Suprapubic skin (tissue), 4 donors: Measurements from ENCODE around the gene COL18A1. TPM values are rescaled to one million over a fixed set of nuclear protein-coding genes. Genes with fewer than 3 reads are reported as not detected.

Experiments
- DNase-seq, 2 donors: peaks; one replicate each; pipeline ENCODE4 v3.0.0-alpha.2; 2019; ENCODE audit warnings: low spot score in 2 of 2
- H3K27ac ChIP-seq: fragments of 200-600 bp; sonication (generic); one replicate; pipeline ENCODE4 v1.5.1; 2019
- H3K27me3 ChIP-seq: fragments of 200-600 bp; sonication (generic); one replicate; pipeline ENCODE4 v1.5.1; 2019
- H3K36me3 ChIP-seq: fragments of 200-600 bp; sonication (generic); one replicate; pipeline ENCODE4 v1.5.1; 2019
- H3K4me1 ChIP-seq: fragments of 200-600 bp; sonication (generic); one replicate; pipeline ENCODE4 v1.5.1; 2019
- H3K4me3 ChIP-seq: fragments of 200-600 bp; sonication (generic); one replicate; pipeline ENCODE4 v1.5.1; 2019; ENCODE audit warnings: mild to moderate bottlenecking
- H3K9me3 ChIP-seq: fragments of 200-600 bp; sonication (generic); one replicate; pipeline ENCODE4 v1.5.1; 2019
- CTCF ChIP-seq, 2 donors: fragments of 200-600 bp in 1 of 2; fragments of 450-650 bp in 1 of 2; sonication (generic) in 1 of 2; IDR thresholded peaks; one replicate each; pipeline ENCODE4 v1.5.1; 2016 to 2019; ENCODE audit warnings: antibody characterized with exemption in 2 of 2, mild to moderate bottlenecking in 1 of 2, moderate library complexity in 1 of 2
- EP300 ChIP-seq: sonication (generic); formaldehyde crosslinking; IDR thresholded peaks from one replicate; pipeline ENCODE4 v1.6.1; 2017; ENCODE audit warnings: antibody characterized with exemption
- POLR2A ChIP-seq, 2 donors: fragments of 450-650 bp; IDR thresholded peaks; one replicate each; pipeline ENCODE4 v1.6.1; 2017; ENCODE audit warnings: antibody characterized with exemption in 2 of 2, mild to moderate bottlenecking in 2 of 2, moderate library complexity in 2 of 2
- POLR2AphosphoS5 ChIP-seq, 3 donors: sonication (generic); formaldehyde crosslinking; IDR thresholded peaks; one replicate each; pipeline ENCODE4 v1.6.1; 2017; ENCODE audit warnings: antibody characterized with exemption in 3 of 3
- WGBS: methylation state at CpG from one replicate; pipeline ENCODE4 v1.1.5; 2018; 5-methylcytosine and 5-hydroxymethylcytosine counted together
- total RNA-seq, 4 donors: library from RNA; depleted of rRNA; stranded (reverse); fragments of >200 nt; gene quantifications; one replicate each; pipeline ENCODE4 v1.1.0, GENCODE V29; 2016

Gene COL18A1
- total RNA-seq, 4 donors from 2014 or later, result 71.9 to 157 (median 101) TPM

GRCh38 chr21:45397381-45397780 is 7.6 kb upstream of the COL18A1 start:
- H3K27ac ChIP-seq, result no peak overlapping the region
- TF ChIP-seq POLR2AphosphoS5 (IDR thresholded peaks at IDR 0.05) (no peak), CTCF (IDR thresholded peaks at IDR 0.05) (no peak), EP300 (no peak), POLR2A (IDR thresholded peaks at IDR 0.05) (no peak)
- H3K9me3 ChIP-seq, result no peaks in the 10 kb centered on the region
- no peak overlapping the region for H3K4me3 ChIP-seq
- H3K36me3 ChIP-seq, result no peaks in the 10 kb centered on the region
- peaks cover under 1% of the 10 kb centered on the region for H3K4me1 ChIP-seq
- DNase-seq, result no peak
- no peaks in the 10 kb centered on the region for H3K27me3 ChIP-seq
- WGBS, result 86% methylated on average over 2 of the region's 2 CpGs

DNA sequence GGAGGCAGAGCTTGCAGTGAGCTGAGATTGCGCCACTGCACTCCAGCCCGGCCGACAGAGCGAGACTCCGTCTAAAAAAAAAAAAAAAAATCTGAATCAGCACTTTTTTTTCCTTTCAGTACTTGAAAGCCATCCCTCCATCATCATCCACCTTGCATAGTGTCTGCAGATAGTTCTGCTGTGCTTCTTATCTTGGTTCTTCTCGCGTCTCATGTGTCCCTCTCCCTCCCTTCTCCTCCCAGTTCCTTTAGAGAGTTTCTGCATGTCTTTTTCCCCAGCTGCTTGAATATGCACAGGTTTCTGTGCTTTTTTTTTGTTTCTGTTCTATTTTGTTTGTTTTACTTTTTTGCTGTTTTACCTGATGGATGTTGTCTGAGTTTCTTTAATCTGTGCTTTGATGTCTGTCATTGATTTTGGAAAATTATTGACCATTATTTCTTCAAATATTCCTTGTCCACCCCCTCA is 3.9 kb upstream of the COL18A1 start:
- TF ChIP-seq POLR2AphosphoS5 (IDR thresholded peaks at IDR 0.05) (no peak), EP300 (no peak), POLR2A (IDR thresholded peaks at IDR 0.05) (no peak), CTCF (IDR thresholded peaks at IDR 0.05) (no peak)
- H3K27ac ChIP-seq, result no peak overlapping the region
- H3K9me3 ChIP-seq, result no peaks in the 10 kb centered on the region
- DNase-seq, result no peak
- 92% methylated on average over 7 of the region's 7 CpGs for WGBS
- H3K36me3 ChIP-seq, result no peaks in the 10 kb centered on the region
- H3K4me1 ChIP-seq, result peaks cover 30% of the 10 kb centered on the region
- H3K27me3 ChIP-seq, result no peaks in the 10 kb centered on the region
- H3K4me3 ChIP-seq, result no peak overlapping the region

DNA sequence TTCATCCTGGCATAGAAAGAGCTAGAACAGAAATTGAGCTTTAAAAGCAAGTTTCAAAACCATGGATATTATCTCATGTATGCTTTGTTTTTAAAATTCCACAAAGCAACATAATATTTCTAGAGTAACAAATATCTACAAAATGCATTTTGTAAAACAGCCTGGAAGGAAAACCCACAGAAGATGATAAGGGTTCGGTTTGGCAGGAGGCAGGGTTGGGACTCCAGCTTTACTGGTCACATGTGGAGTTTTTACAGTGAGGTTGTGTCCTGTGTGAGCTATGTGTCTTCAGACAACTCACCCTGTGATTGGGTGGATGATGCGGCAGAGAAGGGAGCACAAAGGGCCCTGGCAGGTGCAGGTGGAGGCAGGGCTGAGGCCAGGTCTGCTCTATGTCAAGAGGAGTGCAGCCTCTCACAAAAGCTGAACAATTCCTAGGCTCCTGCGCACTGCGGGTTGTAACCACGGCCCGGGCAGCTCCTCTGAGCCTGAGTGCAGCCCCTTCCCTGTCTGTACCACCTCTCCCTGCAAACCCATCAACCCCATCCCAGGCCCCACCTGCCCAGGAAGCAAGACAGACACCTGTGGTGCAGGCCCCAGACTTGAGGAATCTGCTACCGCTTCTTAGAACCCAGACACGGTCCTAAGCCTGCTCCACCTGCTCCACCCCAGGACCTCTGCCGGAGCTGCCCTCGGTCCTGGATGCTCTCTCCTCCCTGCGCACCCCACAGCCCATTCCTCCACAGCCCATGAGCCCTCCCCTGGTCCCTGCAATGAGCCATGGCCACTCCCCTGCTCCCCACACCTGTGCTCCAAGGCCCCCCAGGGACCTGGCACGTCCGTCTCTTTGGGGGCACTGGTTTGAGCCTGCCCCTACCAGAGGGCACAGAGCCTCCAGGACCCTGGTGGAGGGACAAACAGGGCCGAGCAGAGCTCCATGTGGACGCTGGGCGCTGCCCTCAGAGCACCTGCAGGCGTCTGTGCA is 2.8 kb upstream of the COL18A1 start:
- WGBS, result 87% methylated on average over 17 of the region's 17 CpGs
- no peaks in the 10 kb centered on the region for H3K27me3 ChIP-seq
- peaks cover 41% of the 10 kb centered on the region for H3K4me1 ChIP-seq
- DNase-seq, result no peak
- H3K4me3 ChIP-seq, result no peak overlapping the region
- no peak overlapping the region for H3K27ac ChIP-seq
- no peaks in the 10 kb centered on the region for H3K9me3 ChIP-seq
- TF ChIP-seq EP300 (no peak), CTCF (IDR thresholded peaks at IDR 0.05) (no peak), POLR2AphosphoS5 (IDR thresholded peaks at IDR 0.05) (no peak), POLR2A (IDR thresholded peaks at IDR 0.05) (no peak)
- no peaks in the 10 kb centered on the region for H3K36me3 ChIP-seq

GRCh38 chr21:45403133-45403824 is 1.7 kb upstream of the COL18A1 start:
- no peaks in the 10 kb centered on the region for H3K9me3 ChIP-seq
- 58% methylated on average over 6 of the region's 7 CpGs for WGBS
- H3K4me1 ChIP-seq, result peaks cover 52% of the 10 kb centered on the region
- H3K27ac ChIP-seq, result peak overlapping the region; percentile 80
- no peak for TF ChIP-seq POLR2AphosphoS5 (IDR thresholded peaks at IDR 0.05)
- TF ChIP-seq CTCF (IDR thresholded peaks at IDR 0.05), result no peak
- no peak for TF ChIP-seq POLR2A (IDR thresholded peaks at IDR 0.05)
- TF ChIP-seq EP300, result no peak
- no peak for DNase-seq
- H3K27me3 ChIP-seq, result no peaks in the 10 kb centered on the region
- H3K36me3 ChIP-seq, result no peaks in the 10 kb centered on the region
- H3K4me3 ChIP-seq, result no peak overlapping the region
